Measurements from ENCODE around the gene DSCAML1.

The DSCAML1 gene

GRCh38 chr11:117470576-117470975 is 326.4 kb downstream of the DSCAML1 start:
- in situ Hi-C loops (cut with HindIII; ENCODE audit: low pct_ligation_motif_present, low sequenced_read_pairs) = no loop called here
- H3K27ac ChIP-seq = no peak overlapping the region
- TF ChIP-seq, protein P1, sequence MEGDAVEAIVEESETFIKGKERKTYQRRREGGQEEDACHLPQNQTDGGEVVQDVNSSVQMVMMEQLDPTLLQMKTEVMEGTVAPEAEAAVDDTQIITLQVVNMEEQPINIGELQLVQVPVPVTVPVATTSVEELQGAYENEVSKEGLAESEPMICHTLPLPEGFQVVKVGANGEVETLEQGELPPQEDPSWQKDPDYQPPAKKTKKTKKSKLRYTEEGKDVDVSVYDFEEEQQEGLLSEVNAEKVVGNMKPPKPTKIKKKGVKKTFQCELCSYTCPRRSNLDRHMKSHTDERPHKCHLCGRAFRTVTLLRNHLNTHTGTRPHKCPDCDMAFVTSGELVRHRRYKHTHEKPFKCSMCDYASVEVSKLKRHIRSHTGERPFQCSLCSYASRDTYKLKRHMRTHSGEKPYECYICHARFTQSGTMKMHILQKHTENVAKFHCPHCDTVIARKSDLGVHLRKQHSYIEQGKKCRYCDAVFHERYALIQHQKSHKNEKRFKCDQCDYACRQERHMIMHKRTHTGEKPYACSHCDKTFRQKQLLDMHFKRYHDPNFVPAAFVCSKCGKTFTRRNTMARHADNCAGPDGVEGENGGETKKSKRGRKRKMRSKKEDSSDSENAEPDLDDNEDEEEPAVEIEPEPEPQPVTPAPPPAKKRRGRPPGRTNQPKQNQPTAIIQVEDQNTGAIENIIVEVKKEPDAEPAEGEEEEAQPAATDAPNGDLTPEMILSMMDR (IDR thresholded peaks at IDR 0.05; ENCODE audit: low read depth, low read length, missing control alignments) = no peak
- DNase-seq = no peak
- H3K36me3 ChIP-seq (replicated peaks) = no peaks in the 10 kb centered on the region
- no peak overlapping the region for H3K4me3 ChIP-seq (ENCODE audit: low read depth, low read length)
- peaks cover 2% of the 10 kb centered on the region for H3K27me3 ChIP-seq (replicated peaks)

- in situ Hi-C loops (cut with HindIII; ENCODE audit: low pct_ligation_motif_present, low sequenced_read_pairs) = no loop called here
- DNase-seq = no peak
- TF ChIP-seq, protein P1 (IDR thresholded peaks at IDR 0.05; ENCODE audit: low read depth, low read length, missing control alignments) = no peak
- H3K36me3 ChIP-seq (replicated peaks) = no peaks in the 10 kb centered on the region
- no peaks in the 10 kb centered on the region for H3K27me3 ChIP-seq (replicated peaks)
- H3K27ac ChIP-seq = no peak overlapping the region
- no peak overlapping the region for H3K4me3 ChIP-seq (ENCODE audit: low read depth, low read length)
These were observed 328.1 kb downstream of the DSCAML1 start for GRCh38 chr11:117468888-117469287.

GRCh38 chr11:117467770-117468169 is 329.2 kb downstream of the DSCAML1 start:
- Histone ChIP-seq H3K27me3 (replicated peaks) (no peaks in the 10 kb centered on the region), H3K36me3 (replicated peaks) (no peaks in the 10 kb centered on the region), H3K27ac (no peak overlapping the region), H3K4me3 (ENCODE audit: low read depth, low read length) (no peak overlapping the region)
- in situ Hi-C loops (cut with HindIII; ENCODE audit: low pct_ligation_motif_present, low sequenced_read_pairs) = no loop called here
- no peak for DNase-seq
- TF ChIP-seq, protein P1 (IDR thresholded peaks at IDR 0.05; ENCODE audit: low read depth, low read length, missing control alignments) = no peak

GRCh38 chr11:117466966-117467365 is 330.1 kb downstream of the DSCAML1 start:
- Histone ChIP-seq H3K36me3 (replicated peaks) (no peaks in the 10 kb centered on the region), H3K4me3 (ENCODE audit: low read depth, low read length) (no peak overlapping the region), H3K27ac (no peak overlapping the region), H3K27me3 (replicated peaks) (no peaks in the 10 kb centered on the region)
- in situ Hi-C loops (cut with HindIII; ENCODE audit: low pct_ligation_motif_present, low sequenced_read_pairs) = no loop called here
- no peak for DNase-seq
- TF ChIP-seq, protein P1 (IDR thresholded peaks at IDR 0.05; ENCODE audit: low read depth, low read length, missing control alignments) = no peak

DNA sequence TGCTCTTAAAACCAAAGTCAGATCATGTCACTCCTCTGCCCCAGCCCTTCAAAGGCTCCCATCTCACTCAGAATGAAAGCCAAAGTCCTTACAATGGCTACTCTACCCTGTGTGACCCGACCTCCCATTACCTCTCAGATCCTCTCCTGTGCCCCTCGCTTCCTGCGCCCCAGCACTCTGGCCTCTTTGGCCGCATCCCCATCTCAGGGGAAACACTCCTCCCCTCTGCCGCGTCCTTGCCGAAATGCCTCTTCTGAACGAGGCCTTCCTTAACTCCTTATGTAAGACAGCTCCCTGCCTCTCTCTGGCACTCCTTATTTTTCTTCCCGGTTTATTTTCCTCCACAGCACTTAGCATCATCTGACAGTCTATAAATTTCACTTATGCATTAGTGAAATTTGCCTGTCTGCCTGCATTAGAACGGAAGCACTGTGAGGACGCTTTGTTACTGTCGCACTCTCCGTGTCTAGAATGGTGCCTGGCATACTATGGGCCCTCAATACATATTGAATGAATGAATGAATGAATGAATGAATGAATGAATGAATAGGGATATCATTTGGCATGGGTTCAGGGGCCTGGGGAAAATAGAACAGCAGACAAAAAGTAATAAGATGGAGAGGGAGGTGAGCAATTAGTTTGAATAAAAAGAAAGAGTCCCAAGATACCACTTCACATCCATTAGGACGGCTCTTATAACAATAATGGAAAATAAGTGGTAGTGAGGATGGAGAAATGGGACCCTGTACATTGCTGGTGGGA is 331.6 kb downstream of the DSCAML1 start:
- H3K4me3 ChIP-seq (ENCODE audit: low read depth, low read length) = no peak overlapping the region
- TF ChIP-seq, protein P1 (IDR thresholded peaks at IDR 0.05; ENCODE audit: low read depth, low read length, missing control alignments) = no peak
- no peaks in the 10 kb centered on the region for H3K36me3 ChIP-seq (replicated peaks)
- H3K27ac ChIP-seq = no peak overlapping the region
- no peaks in the 10 kb centered on the region for H3K27me3 ChIP-seq (replicated peaks)
- in situ Hi-C loops (cut with HindIII; ENCODE audit: low pct_ligation_motif_present, low sequenced_read_pairs) = no loop called here
- no peak for DNase-seq

DNA sequence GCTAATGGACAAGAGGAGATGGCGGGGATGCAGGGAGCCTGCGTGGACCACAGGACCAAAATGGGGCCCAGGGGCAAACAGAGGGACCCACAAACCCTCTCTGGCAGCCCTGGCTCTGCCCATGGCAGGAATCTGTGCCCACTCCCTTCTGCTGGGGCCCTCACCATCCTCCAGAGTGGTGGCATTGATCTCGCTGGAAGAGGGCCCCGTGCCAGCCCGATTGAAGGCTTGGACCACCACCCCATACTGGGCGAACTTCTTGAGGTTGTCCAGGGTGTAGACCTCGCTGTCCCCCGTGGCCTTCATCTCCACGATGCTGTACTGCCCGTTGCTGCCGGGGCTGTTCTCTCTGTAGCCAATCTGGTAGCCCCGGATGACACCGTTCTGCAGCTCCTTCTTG is 332.2 kb downstream of the DSCAML1 start:
- Histone ChIP-seq H3K27me3 (replicated peaks) (no peaks in the 10 kb centered on the region), H3K4me3 (ENCODE audit: low read depth, low read length) (no peak overlapping the region), H3K36me3 (replicated peaks) (no peaks in the 10 kb centered on the region), H3K27ac (no peak overlapping the region)
- TF ChIP-seq, protein P1 (IDR thresholded peaks at IDR 0.05; ENCODE audit: low read depth, low read length, missing control alignments) = no peak
- in situ Hi-C loops (cut with HindIII; ENCODE audit: low pct_ligation_motif_present, low sequenced_read_pairs) = no loop called here
- no peak for DNase-seq

All from brain microvascular endothelial cell (primary cell).